Bronchus fibroblast of lung (primary cell): ENCODE results near the gene POLG. TPM values are rescaled to one million over a fixed set of nuclear protein-coding genes. Genes with fewer than 3 reads are reported as not detected.

Experiments used
- total RNA-seq: library from RNA; depleted of rRNA; stranded (reverse); fragments of >200 nt; gene quantifications from 2 replicates; pipeline ENCODE4 v1.2.3, GENCODE V29; 2015

The POLG gene
- total RNA-seq = 64.4 and 68.5 TPM in 2 replicates

GRCh38 chr15:89334510-89335297 lies at the start of gene POLG:
TSS of gene POLG (minus strand) at chr15:89334824. CDS start at chr15:89333754, 1,070 bp downstream.

Other genes with a start within 250 kb of the POLG start
- 24.2 and 32.4 TPM in 2 replicates for gene ABHD2, start 246.4 kb downstream of the POLG start, total RNA-seq
- gene RLBP1, start 113.2 kb downstream of the POLG start, total RNA-seq = not detected in 2 replicates
- gene FANCI, start 90.8 kb downstream of the POLG start, total RNA-seq = 32.6 and 33.7 TPM in 2 replicates
- gene RHCG, start 161.8 kb upstream of the POLG start, total RNA-seq = not detected in 2 replicates
- gene TICRR, start 240.6 kb upstream of the POLG start, total RNA-seq = 8.0 and 10.3 TPM in 2 replicates